ENCODE measurements around the gene NOL4L.

DNA sequence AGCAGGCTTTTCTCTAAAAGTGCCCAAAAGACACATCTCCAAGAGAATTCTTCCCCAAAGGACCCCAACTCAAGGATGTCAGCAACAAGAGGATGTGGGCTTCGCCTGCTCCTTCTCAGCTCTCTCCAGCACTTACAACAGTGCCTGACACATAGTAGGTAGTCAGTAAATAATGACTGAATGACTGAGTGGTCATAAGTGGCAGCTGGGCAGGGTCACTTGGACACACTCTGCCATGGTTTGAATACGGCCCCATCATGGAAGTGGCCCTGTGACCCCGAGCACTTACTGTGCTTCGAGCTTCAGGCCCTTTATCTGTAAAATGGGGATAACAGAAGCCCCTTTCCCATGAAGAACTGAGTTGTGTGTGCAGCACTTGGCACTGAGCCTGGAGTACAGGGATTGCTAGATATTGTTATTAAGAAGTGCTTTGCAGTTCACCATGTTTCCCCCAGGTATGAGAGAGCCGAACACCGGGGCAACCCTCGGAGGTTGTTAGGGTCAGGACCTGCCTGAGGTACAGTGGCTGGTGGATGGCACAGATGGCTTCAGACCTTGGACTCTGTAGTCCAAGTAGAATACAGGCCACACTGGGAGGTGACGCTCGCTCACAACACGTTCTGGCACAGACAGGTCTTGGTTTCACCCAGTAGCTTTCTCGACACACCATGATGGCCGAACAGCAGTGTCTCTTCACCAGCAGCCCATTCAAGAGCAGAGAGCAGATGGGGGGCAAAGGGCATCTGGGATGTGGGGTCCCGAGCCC is 56.0 kb downstream of the NOL4L start:
- TF ChIP-seq CTCF (IDR thresholded peaks at IDR 0.05; ENCODE audit: insufficient read depth, low read length, poor library complexity, severe bottlenecking) (no peak), EZH2phosphoT487 (conservative IDR thresholded peaks at IDR 0.05; ENCODE audit: low read length) (no peak)
